NCI-H226 (cell line): Measurements from ENCODE around the gene C14orf119.
"Not testable (repeated sequence)": the region's sequence is repeated elsewhere in the genome, so short reads cannot be mapped to it uniquely, and the experiment has no call there.

ENCODE experiments used
- DNase-seq: peaks from one replicate; pipeline ENCODE4 v3.0.0-alpha.2; 2015

C14orf119 gene

GRCh38 chr14:23091294-23092225 is 3.7 kb upstream of the C14orf119 start:
- no peak for DNase-seq

GRCh38 chr14:23093104-23093503 is 2.2 kb upstream of the C14orf119 start:
- DNase-seq: no peak

- no peak for DNase-seq
These were observed 1.8 kb upstream of the C14orf119 start for GRCh38 chr14:23093526-23093925.

GRCh38 chr14:23093991-23094665 is 1.2 kb upstream of the C14orf119 start:
- no peak for DNase-seq

GRCh38 chr14:23094666-23095195 is 574 bp upstream of the C14orf119 start, which contains the start of gene ACIN1:
Gene ACIN1 (minus strand): TSS chr14:23095136. CDS start chr14:23095112, 24 bp downstream.
- DNase-seq: peak; percentile 70

GRCh38 chr14:23097786-23098185 is 2.5 kb downstream of the C14orf119 start:
- no peak for DNase-seq

GRCh38 chr14:23099212-23099861 is 4.0 kb downstream of the C14orf119 start:
- no peak for DNase-seq

- DNase-seq: no peak
These were observed 6.1 kb downstream of the C14orf119 start for GRCh38 chr14:23101213-23101970.

- DNase-seq: no peak
These were observed 6.8 kb downstream of the C14orf119 start for GRCh38 chr14:23101986-23102625.

- DNase-seq: no peak
These were observed 7.5 kb downstream of the C14orf119 start for GRCh38 chr14:23102801-23103200.

- DNase-seq: no peak
These were observed 8.3 kb downstream of the C14orf119 start for GRCh38 chr14:23103581-23103980.

- no peak for DNase-seq
These were observed 8.8 kb downstream of the C14orf119 start for GRCh38 chr14:23104070-23104590.

- DNase-seq: no peak
These were observed 9.5 kb downstream of the C14orf119 start, which contains the start of gene CIROP for GRCh38 chr14:23104591-23105347. Gene CIROP (minus strand): TSS chr14:23104989. CDS start chr14:23104920, 69 bp downstream.

GRCh38 chr14:23105348-23105824 is 10.1 kb downstream of the C14orf119 start:
- no peak for DNase-seq

GRCh38 chr14:23106747-23107045 is 11.4 kb downstream of the C14orf119 start:
- DNase-seq: no peak

- not testable (repeated sequence) for DNase-seq
These were observed 12.3 kb downstream of the C14orf119 start for GRCh38 chr14:23107620-23108019.

GRCh38 chr14:23108169-23108568 is 12.9 kb downstream of the C14orf119 start:
- DNase-seq: not testable (repeated sequence)

GRCh38 chr14:23109769-23110168 is 14.5 kb downstream of the C14orf119 start:
- no peak for DNase-seq

GRCh38 chr14:23110579-23111365 is 15.5 kb downstream of the C14orf119 start:
- no peak for DNase-seq
